GM23248 (cell line): ENCODE results near the gene RNF111. TPM values are rescaled to one million over a fixed set of nuclear protein-coding genes. Genes with fewer than 3 reads are reported as not detected.
A peak's percentile ranks its signal among the peaks of the same experiment; 100 is the strongest.

Source experiments
- DNase-seq: peaks from one replicate; pipeline ENCODE4 v3.0.0-alpha.2; 2015
- H2AFZ ChIP-seq: fragments of 200-600 bp; sonication (generic); 2 replicates; pipeline ENCODE4 v1.6.1; 2016; ENCODE audit warnings: antibody characterized with exemption
- H3F3A ChIP-seq: fragments of 200-600 bp; sonication (generic); 2 replicates; pipeline ENCODE4 v1.6.1; 2016; ENCODE audit warnings: mild to moderate bottlenecking, antibody characterized with exemption, mixed run types; ENCODE audit not compliant: insufficient read depth
- H3K27ac ChIP-seq: fragments of 200-600 bp; sonication (generic); 2 replicates; pipeline ENCODE4 v1.5.1; 2016; ENCODE audit warnings: mild to moderate bottlenecking
- H3K27me3 ChIP-seq: fragments of 200-600 bp; sonication (generic); replicated peaks from 2 replicates; pipeline ENCODE4 v1.6.1; 2016; ENCODE audit warnings: mild to moderate bottlenecking; ENCODE audit not compliant: insufficient read depth
- H3K36me3 ChIP-seq: fragments of 200-600 bp; sonication (generic); 2 replicates; pipeline ENCODE4 v1.6.1; 2016; ENCODE audit warnings: low read depth, mild to moderate bottlenecking
- H3K4me1 ChIP-seq: fragments of 200-600 bp; sonication (generic); 2 replicates; pipeline ENCODE4 v1.6.1; 2016; ENCODE audit warnings: mild to moderate bottlenecking; ENCODE audit not compliant: insufficient read depth
- H3K4me2 ChIP-seq: fragments of 200-600 bp; sonication (generic); one replicate; pipeline ENCODE4 v1.6.1; 2016; ENCODE audit warnings: mild to moderate bottlenecking; ENCODE audit not compliant: unreplicated experiment
- H3K4me3 ChIP-seq: fragments of 200-600 bp; sonication (generic); 2 replicates; pipeline ENCODE4 v1.5.1; 2016; ENCODE audit warnings: mild to moderate bottlenecking
- H3K79me2 ChIP-seq: fragments of 200-600 bp; sonication (generic); 2 replicates; pipeline ENCODE4 v1.6.1; 2016; ENCODE audit warnings: mild to moderate bottlenecking; ENCODE audit not compliant: insufficient read depth
- H3K9ac ChIP-seq: fragments of 200-600 bp; sonication (generic); 2 replicates; pipeline ENCODE4 v1.6.1; 2016; ENCODE audit warnings: mild to moderate bottlenecking
- H3K9me2 ChIP-seq: fragments of 200-600 bp; sonication (generic); 2 replicates; pipeline ENCODE4 v1.6.1; 2016; ENCODE audit warnings: mixed run types, mild to moderate bottlenecking, moderate library complexity; ENCODE audit not compliant: insufficient read depth
- H3K9me3 ChIP-seq: fragments of 200-600 bp; sonication (generic); one replicate; pipeline ENCODE4 v1.6.1; 2017; ENCODE audit warnings: low read depth
- H4K20me1 ChIP-seq: fragments of 200-600 bp; sonication (generic); 2 replicates; pipeline ENCODE4 v1.6.0; 2016; ENCODE audit not compliant: insufficient read depth
- EZH2 ChIP-seq: fragments of 200-600 bp; sonication (generic); IDR thresholded peaks from 2 replicates; pipeline ENCODE4 v1.6.1; 2018; ENCODE audit warnings: antibody characterized with exemption, mild to moderate bottlenecking; ENCODE audit not compliant: insufficient read depth, poor library complexity, severe bottlenecking
- EZH2phosphoT487 ChIP-seq: fragments of 200-600 bp; sonication (generic); IDR thresholded peaks from 2 replicates; pipeline ENCODE4 v1.6.1; 2018; ENCODE audit warnings: antibody characterized with exemption, moderate library complexity, mild to moderate bottlenecking, low read depth; ENCODE audit not compliant: insufficient read depth
- WGBS, 2 experiments: methylation state at CpG; one replicate each; pipeline ENCODE4 v1.1.6; 2015 to 2017; ENCODE audit warnings: low lambda C conversion rate in 2 of 2, low coverage in 1 of 2; ENCODE audit errors: missing lambda C conversion rate in 2 of 2; 5-methylcytosine and 5-hydroxymethylcytosine counted together
- in situ Hi-C: fragments of 300-500 bp; cut with MboI; formaldehyde crosslinking; loops from 2 replicates; pipeline ENCODE4 v1.15.0; 2020
- polyA plus RNA-seq: library from polyadenylated mRNA; unstranded; fragments of >200 nt; fragmentation: Nextera tagmentation; extraction: Ambion mirVana; gene quantifications from 2 replicates; pipeline ENCODE4 v1.2.1, GENCODE V29; 2016
- total RNA-seq: library from RNA; depleted of rRNA; stranded (reverse); fragments of >200 nt; shearing (Covaris generic); gene quantifications from 2 replicates; pipeline ENCODE4 v1.2.3, GENCODE V29; 2014

The RNF111 gene
- total and polyA plus RNA-seq, 2 experiments from 2014 or later = 17.8 to 24.4 TPM

GRCh38 chr15:58981808-58982475 lies 5.5 kb upstream of the RNF111 start:
- H4K20me1 ChIP-seq = no peaks in the 10 kb centered on the region
- H3K27ac ChIP-seq = no peak overlapping the region
- in situ Hi-C loops = no loop called here
- H3F3A ChIP-seq = 0 out of 2 replicates have a peak, but pooled peaks cover 5% of the 10 kb centered on the region
- no peaks in the 10 kb centered on the region for H3K36me3 ChIP-seq
- no peak for DNase-seq
- H3K4me2 ChIP-seq = peak overlapping the region; percentile 6
- TF ChIP-seq EZH2 = no peak
- TF ChIP-seq EZH2phosphoT487 = no peak
- no peaks in the 10 kb centered on the region for H3K27me3 ChIP-seq
- no peaks in the 10 kb centered on the region for H3K9me2 ChIP-seq
- H3K4me3 ChIP-seq = no peak overlapping the region
- no peaks in the 10 kb centered on the region for H3K4me1 ChIP-seq
- H3K9ac ChIP-seq = no peak overlapping the region
- H3K9me3 ChIP-seq = no peaks in the 10 kb centered on the region
- H3K79me2 ChIP-seq = 0 out of 2 replicates have a peak, but pooled peaks cover 2% of the 10 kb centered on the region
- H2AFZ ChIP-seq = peak overlapping the region; percentile 69
- WGBS, 2 experiments = 67 to 68% methylated on average over 5 to 6 of the region's 6 CpGs

- H3F3A ChIP-seq = 0 out of 2 replicates have a peak, but pooled peaks cover 5% of the 10 kb centered on the region
- in situ Hi-C loops = no loop called here
- no peak for DNase-seq
Measured at GRCh38 chr15:58983261-58983660, 4.2 kb upstream of the RNF111 start.

GRCh38 chr15:58985443-58985842 lies 2.0 kb upstream of the RNF111 start:
- H3K27ac ChIP-seq = no peak overlapping the region

More at GRCh38 chr15:58983261-58983660, 4.2 kb upstream of the RNF111 start:
- Histone ChIP-seq H3K4me2 (no peak overlapping the region), H2AFZ (no peak overlapping the region), H3K4me1 (no peaks in the 10 kb centered on the region), H3K9ac (no peak overlapping the region), H3K79me2 (peaks cover 12% of the 10 kb centered on the region), H4K20me1 (no peaks in the 10 kb centered on the region), H3K27ac (no peak overlapping the region), H3K27me3 (no peaks in the 10 kb centered on the region), H3K9me3 (no peaks in the 10 kb centered on the region), H3K9me2 (no peaks in the 10 kb centered on the region), H3K36me3 (no peaks in the 10 kb centered on the region), H3K4me3 (no peak overlapping the region)
- WGBS, 2 experiments = 48 to 49% methylated on average over 2 of the region's 2 CpGs
- TF ChIP-seq EZH2phosphoT487 = no peak
- TF ChIP-seq EZH2 = no peak

GRCh38 chr15:58987036-58987435 lies 427 bp upstream of the RNF111 start:
- TF ChIP-seq EZH2phosphoT487 (no peak), EZH2 (no peak)
- in situ Hi-C loops = no loop called here
- no peak for DNase-seq
- no peaks in the 10 kb centered on the region; the same call in 1 of the 2 replicates for H3K36me3 ChIP-seq
- H3K9me3 ChIP-seq = no peaks in the 10 kb centered on the region
- no peaks in the 10 kb centered on the region for H3K9me2 ChIP-seq
- H3K27me3 ChIP-seq = no peaks in the 10 kb centered on the region
- H3K79me2 ChIP-seq = peaks cover 50% of the 10 kb centered on the region
- H3K9ac ChIP-seq = peak overlapping the region; percentile 87
- WGBS, 2 experiments = 33 to 36% methylated on average over 9 of the region's 9 CpGs
- peak overlapping the region; percentile 100 for H2AFZ ChIP-seq
- H3K4me2 ChIP-seq = peak overlapping the region; percentile 82
- H3K4me3 ChIP-seq = peak overlapping the region; percentile 97
- peak overlapping the region; percentile 71 for H3K27ac ChIP-seq
- no peaks in the 10 kb centered on the region for H3F3A ChIP-seq
- H3K4me1 ChIP-seq = peaks cover 15% of the 10 kb centered on the region
- peaks cover 6% of the 10 kb centered on the region; the same call in 1 of the 2 replicates for H4K20me1 ChIP-seq

More at GRCh38 chr15:58985443-58985842, 2.0 kb upstream of the RNF111 start:
- Histone ChIP-seq H3K9me3 (no peaks in the 10 kb centered on the region), H4K20me1 (peaks cover 6% of the 10 kb centered on the region; the same call in 1 of the 2 replicates), H3K79me2 (peaks cover 34% of the 10 kb centered on the region), H3K4me2 (no peak overlapping the region), H3K27me3 (no peaks in the 10 kb centered on the region), H3F3A (no peaks in the 10 kb centered on the region), H3K9ac (no peak overlapping the region), H3K4me1 (peaks cover 15% of the 10 kb centered on the region), H3K9me2 (no peaks in the 10 kb centered on the region), H3K36me3 (no peaks in the 10 kb centered on the region), H3K4me3 (no peak overlapping the region), H2AFZ (peak overlapping the region; percentile 48)
- 20 to 25% methylated on average over 4 of the region's 4 CpGs for WGBS, 2 experiments
- no peak for TF ChIP-seq EZH2phosphoT487
- no peak for TF ChIP-seq EZH2
- in situ Hi-C loops = no loop called here
- peak; percentile 64 for DNase-seq
